GM12878 (cell line): ENCODE measurements around the gene INSRR. TPM values are rescaled to one million over a fixed set of nuclear protein-coding genes. Genes with fewer than 3 reads are reported as not detected.

Experiments used
- ATAC-seq: fragments of 200-7000 bp; cut with Tn5 transposase; 3 replicates; pipeline ENCODE4 v1.9.1; 2020; ENCODE audit warnings: mild to moderate bottlenecking, moderate library complexity
- BruUV-seq: library from RNA; stranded (reverse); fragments of 400-500 nt; replicated peaks from 2 replicates; lab custom pipeline; 2021; lab: Mats Ljungman, UMichigan
- CTCF ChIA-PET: fragments of 300-600 bp; sonication (Branson Sonifier 250); formaldehyde crosslinking; extraction: SDS; loops from one replicate; lab custom pipeline; 2021; ENCODE audit warnings: inconsistent platforms; lab: Yijun Ruan, JAX
- POLR2A ChIA-PET: fragments of 350-600 bp; formaldehyde crosslinking; extraction: SDS; loops from one replicate; lab custom pipeline; 2021; ENCODE audit warnings: inconsistent platforms; lab: Charles Lee
- RAD21 ChIA-PET: fragments of 300-600 bp; sonication (Branson Sonifier 250); formaldehyde crosslinking; loops from one replicate; lab custom pipeline; 2023; ENCODE audit warnings: antibody characterized with exemption; ENCODE audit not compliant: unreplicated experiment; lab: Charles Lee
- SMC1A ChIA-PET: fragments of 300-600 bp; sonication (Branson Sonifier 250); formaldehyde crosslinking; loops from one replicate; lab custom pipeline; 2023; ENCODE audit not compliant: unreplicated experiment, uncharacterized antibody; lab: Charles Lee
- DNase-seq: peaks from one replicate; pipeline ENCODE4 v3.0.0-alpha.2; 2011; ENCODE audit warnings: low read depth, low spot score
- FAIRE-seq: peaks from 3 replicates; lab custom pipeline; 2011; peaks lifted over from hg19 to GRCh38; lab: Jason Lieb, UNC
- H2AFZ ChIP-seq: 2 replicates; pipeline ENCODE4 v1.6.0; 2011; ENCODE audit warnings: low read depth, low read length, control low read depth; ENCODE audit not compliant: control insufficient read depth
- H3K27ac ChIP-seq: 2 replicates; pipeline ENCODE4 v1.5.1; 2011; ENCODE audit warnings: control low read depth; ENCODE audit not compliant: control insufficient read depth, insufficient read depth
- H3K27me3 ChIP-seq, 2 experiments: replicated peaks in 1 of 2; 2 replicates each; pipeline versions ENCODE4 v1.6.0 to v1.6.1; 2011; ENCODE audit warnings: low read length in 1 of 2; ENCODE audit not compliant: control insufficient read depth in 2 of 2, insufficient read depth in 2 of 2
- H3K36me3 ChIP-seq, 2 experiments: 2 replicates each; pipeline ENCODE4 v1.5.1; 2011; ENCODE audit warnings: low read length in 1 of 2; ENCODE audit not compliant: control insufficient read depth in 2 of 2, insufficient read depth in 2 of 2
- H3K4me1 ChIP-seq: 2 replicates; pipeline ENCODE4 v1.6.1; 2011; ENCODE audit warnings: mild to moderate bottlenecking, low read length, moderate library complexity, mixed read lengths; ENCODE audit not compliant: control insufficient read depth, insufficient read depth
- H3K4me2 ChIP-seq: 2 replicates; pipeline ENCODE4 v1.6.0; 2011; ENCODE audit warnings: control low read depth; ENCODE audit not compliant: control insufficient read depth, insufficient read depth
- H3K4me3 ChIP-seq: fragments of 200-600 bp; sonication (generic); 2 replicates; pipeline ENCODE4 v1.5.1; 2016
- H3K79me2 ChIP-seq: 2 replicates; pipeline ENCODE4 v1.6.0; 2011; ENCODE audit warnings: low read length; ENCODE audit not compliant: control insufficient read depth, insufficient read depth
- H3K9ac ChIP-seq: 2 replicates; pipeline ENCODE4 v1.8.0; 2011; ENCODE audit warnings: low read length, control low read depth, mixed read lengths; ENCODE audit not compliant: control insufficient read depth, insufficient read depth
- H3K9me3 ChIP-seq: replicated peaks from 3 replicates; pipeline ENCODE4 v1.5.1; 2011; ENCODE audit warnings: mild to moderate bottlenecking, low read length; ENCODE audit not compliant: control insufficient read depth, insufficient read depth
- H4K20me1 ChIP-seq: 2 replicates; pipeline ENCODE4 v1.6.0; 2011; ENCODE audit not compliant: control insufficient read depth, insufficient read depth
- CBX5 ChIP-seq: sonication (generic); IDR thresholded peaks from 2 replicates; pipeline ENCODE4 v1.6.1; 2016; ENCODE audit warnings: low read depth, moderate library complexity, mild to moderate bottlenecking, inconsistent platforms
- CHD1 ChIP-seq: IDR thresholded peaks from 2 replicates; pipeline ENCODE4 v1.6.1; 2012; ENCODE audit warnings: low read depth, low read length, improper control_type of control experiment
- CREM ChIP-seq: IDR thresholded peaks from 2 replicates; pipeline ENCODE4 v1.6.1; 2014; ENCODE audit warnings: antibody characterized with exemption, low read depth
- FOXK2 ChIP-seq: fragments of 450-650 bp; IDR thresholded peaks from 2 replicates; pipeline ENCODE4 v1.6.1; 2017; ENCODE audit warnings: mild to moderate bottlenecking, moderate library complexity
- HCFC1 ChIP-seq: fragments of 150-350 bp; IDR thresholded peaks from 2 replicates; pipeline ENCODE4 v1.6.1; 2014; ENCODE audit warnings: low read length
- NBN ChIP-seq: fragments of 450-650 bp; IDR thresholded peaks from 2 replicates; pipeline ENCODE4 v1.6.1; 2016
- NFIC ChIP-seq: IDR thresholded peaks from 2 replicates; pipeline ENCODE4 v1.6.1; 2012; ENCODE audit warnings: low read depth, mild to moderate bottlenecking, inconsistent platforms, low read length, moderate library complexity
- POU2F2 ChIP-seq: IDR thresholded peaks from 3 replicates; pipeline ENCODE4 v1.6.1; 2011; ENCODE audit warnings: low read depth, mild to moderate bottlenecking, low read length, borderline replicate concordance
- RAD21 ChIP-seq: IDR thresholded peaks from 2 replicates; pipeline ENCODE4 v1.6.1; 2011; ENCODE audit warnings: mild to moderate bottlenecking, low read depth, low read length, moderate library complexity; ENCODE audit not compliant: insufficient read depth
- SIN3A ChIP-seq: IDR thresholded peaks from 2 replicates; pipeline ENCODE4 v1.6.1; 2012; ENCODE audit warnings: low read depth, low read length, improper control_type of control experiment
- SREBF2 ChIP-seq: IDR thresholded peaks from 2 replicates; pipeline ENCODE4 v1.6.1; 2012; ENCODE audit warnings: mild to moderate bottlenecking, low read length
- SUZ12 ChIP-seq: fragments of 200-600 bp; sonication (generic); IDR thresholded peaks from one replicate; pipeline ENCODE4 v1.6.1; 2018; ENCODE audit warnings: antibody characterized with exemption, mild to moderate bottlenecking; ENCODE audit not compliant: unreplicated experiment
- WRNIP1 ChIP-seq: IDR thresholded peaks from 2 replicates; pipeline ENCODE4 v1.6.1; 2011; ENCODE audit warnings: low read depth, low read length, improper control_type of control experiment, borderline replicate concordance
- YY1 ChIP-seq: IDR thresholded peaks from 2 replicates; pipeline ENCODE4 v1.6.1; 2011; ENCODE audit warnings: low read depth, mild to moderate bottlenecking, low read length
- WGBS: methylation state at CpG from one replicate; pipeline ENCODE4 v1.1.6; 2016; ENCODE audit warnings: low lambda C conversion rate; ENCODE audit not compliant: insufficient replicate concordance, insufficient coverage; ENCODE audit errors: missing lambda C conversion rate; 5-methylcytosine and 5-hydroxymethylcytosine counted together
- in situ Hi-C: fragments of 300-500 bp; cut with MboI; formaldehyde crosslinking; loops from 9 replicates; pipeline ENCODE4 v1.14.3; 2018; ENCODE audit warnings: mixed read lengths
- intact Hi-C: fragments of 100-400 bp; cut with micrococcal nuclease; formaldehyde crosslinking; loops from one replicate; pipeline ENCODE4 v1.14.2; 2022; ENCODE audit not compliant: unreplicated experiment
- polyA plus RNA-seq, 11 experiments: library from polyadenylated mRNA; depleted of rRNA in 4 of 11; unstranded in 6 of 11; stranded (reverse) in 5 of 11; fragments of >200 nt; fragmentation: Nextera tagmentation in 4 of 11; fragmentation: Illumina TruSeq in 1 of 11; extraction: Ambion mirVana in 4 of 11; extraction: Trizol in 1 of 11; gene quantifications; 1 replicate in 1 of 11; 2 replicates in 10 of 11; pipeline versions ENCODE4 v1.2.1 to v1.2.3, GENCODE V29; 2011 to 2016; ENCODE audit warnings: inconsistent platforms in 2 of 11, missing spikeins in 2 of 11, low read depth in 1 of 11
- total RNA-seq, 4 experiments: library from RNA; depleted of rRNA in 3 of 4; stranded (reverse); fragments of >200 nt in 3 of 4; fragmentation: Illumina TruSeq in 1 of 4; extraction: Trizol in 1 of 4; gene quantifications; 2 replicates each; pipeline versions ENCODE4 v1.2.1 to v1.2.3, GENCODE V29; 2013 to 2021
- TF ChIP-seq, protein P1 (sequence below): IDR thresholded peaks from 2 replicates; pipeline ENCODE4 v1.6.1; 2012; ENCODE audit warnings: improper control_type of control experiment, low read depth, low read length; ENCODE audit not compliant: insufficient replicate concordance
- TF ChIP-seq, protein P2 (sequence below), 3 experiments: IDR thresholded peaks in 2 of 3; conservative IDR thresholded peaks in 1 of 3; 2 replicates each; pipeline ENCODE4 v1.5.1; 2011; ENCODE audit warnings: low read depth in 3 of 3, low read length in 3 of 3, mild to moderate bottlenecking in 3 of 3, control low read depth in 2 of 3, moderate library complexity in 2 of 3, inconsistent platforms in 1 of 3, mixed read lengths in 1 of 3; ENCODE audit not compliant: control insufficient read depth in 2 of 3, insufficient read depth in 1 of 3; ENCODE audit errors: extremely low read depth in 1 of 3

The INSRR gene
- total and polyA plus RNA-seq, 10 of the 15 experiments (the other 5 are each of a cell fraction or from before 2014, with no cell fraction given) = 0.01 TPM; not detected in 9

DNA sequence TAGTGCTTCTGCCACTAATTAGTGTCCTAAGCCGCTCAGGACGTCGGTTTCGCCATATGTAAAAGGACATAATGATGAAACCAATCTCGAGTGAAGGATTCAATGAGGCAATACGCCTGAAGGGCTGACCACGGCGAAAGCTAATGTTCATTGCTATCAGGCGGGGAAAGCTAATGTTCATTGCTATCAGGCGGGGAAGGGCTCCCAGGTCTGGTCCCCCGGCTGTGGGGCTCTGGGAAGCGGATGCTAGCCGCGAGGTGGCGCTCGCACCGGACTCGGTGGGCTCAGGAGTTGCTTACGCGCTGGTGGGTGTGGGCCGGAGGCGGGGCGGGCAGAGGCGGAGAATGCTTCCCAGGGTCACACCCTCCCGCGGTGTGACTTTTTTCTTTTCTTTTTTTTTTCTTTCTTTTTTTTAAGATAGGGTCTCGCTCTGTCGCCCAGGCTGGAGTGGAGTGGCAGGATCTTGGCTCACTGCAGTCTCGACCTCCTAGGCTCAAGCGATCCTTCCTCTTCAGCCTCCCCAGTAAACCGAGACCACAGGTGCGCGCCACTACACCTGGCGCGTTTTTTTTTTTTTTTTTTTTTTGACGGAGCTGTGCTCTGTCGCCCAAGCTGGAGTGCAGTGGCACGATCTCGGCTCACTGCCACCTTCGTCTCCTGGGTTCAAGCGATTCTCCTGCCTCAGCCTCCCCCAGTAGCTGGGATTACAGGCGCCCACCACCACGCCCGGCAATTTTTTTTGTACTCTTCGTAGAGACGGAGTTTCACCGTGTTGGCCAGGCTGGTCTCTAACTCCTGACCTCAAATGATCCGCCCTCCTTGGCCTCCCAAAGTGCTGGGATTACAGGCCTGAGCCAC lies 33.5 kb upstream of the INSRR start:
- Histone ChIP-seq H3K9me3 (no peaks in the 10 kb centered on the region), H3K79me2 (no peaks in the 10 kb centered on the region), H3K4me3 (no peak overlapping the region), H3K27me3 (peaks cover 5 to 11% of the 10 kb centered on the region in 2 experiments), H3K9ac (no peak overlapping the region), H3K4me1 (no peaks in the 10 kb centered on the region), H3K27ac (no peak overlapping the region), H3K4me2 (peak overlapping the region; percentile 39; the same call in 1 of the 2 replicates), H3K36me3 (no peaks in the 10 kb centered on the region), H2AFZ (peak overlapping the region; percentile 10; the same call in 1 of the 2 replicates), H4K20me1 (no peaks in the 10 kb centered on the region)
- POLR2A ChIA-PET = interaction anchor here (0.6 kb wide), 2 partner anchors 83 to 124 kb away, joined by 4 to 5 read pairs; no protein-coding TSS in a partner anchor
- 10% methylated on average over 34 of the region's 48 CpGs for WGBS
- DNase-seq (no peak), FAIRE-seq (peak; percentile 79), ATAC-seq (peak; percentile 95)
- CTCF ChIA-PET = interaction anchor here (0.6 to 5.7 kb wide), 31 partner anchors 9 to 272 kb away, joined by 3 to 97 read pairs (median 5); partner anchors contain the start of genes ISG20L2, METTL25B and NTRK1
- RAD21 ChIA-PET = interaction anchor here (1.0 to 7.1 kb wide), 5 partner anchors 18 to 165 kb away, joined by 3 to 46 read pairs (median 27); partner anchors contain the start of genes ISG20L2, METTL25B and NTRK1
- no TSS peak for BruUV-seq
- intact Hi-C loops = loop anchor here (1.0 kb wide), 2 partner anchors 36 to 69 kb away; no protein-coding TSS in a partner anchor
- in situ Hi-C loops = no loop called here
- SMC1A ChIA-PET = interaction anchor here (1.1 to 5.2 kb wide), 4 partner anchors 31 to 182 kb away, joined by 5 to 50 read pairs (median 6); partner anchors contain the start of genes ISG20L2 and METTL25B
- no peak for TF ChIP-seq CHD1
- TF ChIP-seq NBN = peak; percentile 32; the same call in 1 of the 2 replicates
- TF ChIP-seq YY1 = peak; percentile 56; the same call in 1 of the 2 replicates
- no peak for TF ChIP-seq NFIC
- peak; percentile 38; the same call in 1 of the 2 replicates for TF ChIP-seq RAD21
- TF ChIP-seq HCFC1 = no peak
- no peak for TF ChIP-seq FOXK2
- no peak for TF ChIP-seq CBX5
- TF ChIP-seq, protein P1, sequence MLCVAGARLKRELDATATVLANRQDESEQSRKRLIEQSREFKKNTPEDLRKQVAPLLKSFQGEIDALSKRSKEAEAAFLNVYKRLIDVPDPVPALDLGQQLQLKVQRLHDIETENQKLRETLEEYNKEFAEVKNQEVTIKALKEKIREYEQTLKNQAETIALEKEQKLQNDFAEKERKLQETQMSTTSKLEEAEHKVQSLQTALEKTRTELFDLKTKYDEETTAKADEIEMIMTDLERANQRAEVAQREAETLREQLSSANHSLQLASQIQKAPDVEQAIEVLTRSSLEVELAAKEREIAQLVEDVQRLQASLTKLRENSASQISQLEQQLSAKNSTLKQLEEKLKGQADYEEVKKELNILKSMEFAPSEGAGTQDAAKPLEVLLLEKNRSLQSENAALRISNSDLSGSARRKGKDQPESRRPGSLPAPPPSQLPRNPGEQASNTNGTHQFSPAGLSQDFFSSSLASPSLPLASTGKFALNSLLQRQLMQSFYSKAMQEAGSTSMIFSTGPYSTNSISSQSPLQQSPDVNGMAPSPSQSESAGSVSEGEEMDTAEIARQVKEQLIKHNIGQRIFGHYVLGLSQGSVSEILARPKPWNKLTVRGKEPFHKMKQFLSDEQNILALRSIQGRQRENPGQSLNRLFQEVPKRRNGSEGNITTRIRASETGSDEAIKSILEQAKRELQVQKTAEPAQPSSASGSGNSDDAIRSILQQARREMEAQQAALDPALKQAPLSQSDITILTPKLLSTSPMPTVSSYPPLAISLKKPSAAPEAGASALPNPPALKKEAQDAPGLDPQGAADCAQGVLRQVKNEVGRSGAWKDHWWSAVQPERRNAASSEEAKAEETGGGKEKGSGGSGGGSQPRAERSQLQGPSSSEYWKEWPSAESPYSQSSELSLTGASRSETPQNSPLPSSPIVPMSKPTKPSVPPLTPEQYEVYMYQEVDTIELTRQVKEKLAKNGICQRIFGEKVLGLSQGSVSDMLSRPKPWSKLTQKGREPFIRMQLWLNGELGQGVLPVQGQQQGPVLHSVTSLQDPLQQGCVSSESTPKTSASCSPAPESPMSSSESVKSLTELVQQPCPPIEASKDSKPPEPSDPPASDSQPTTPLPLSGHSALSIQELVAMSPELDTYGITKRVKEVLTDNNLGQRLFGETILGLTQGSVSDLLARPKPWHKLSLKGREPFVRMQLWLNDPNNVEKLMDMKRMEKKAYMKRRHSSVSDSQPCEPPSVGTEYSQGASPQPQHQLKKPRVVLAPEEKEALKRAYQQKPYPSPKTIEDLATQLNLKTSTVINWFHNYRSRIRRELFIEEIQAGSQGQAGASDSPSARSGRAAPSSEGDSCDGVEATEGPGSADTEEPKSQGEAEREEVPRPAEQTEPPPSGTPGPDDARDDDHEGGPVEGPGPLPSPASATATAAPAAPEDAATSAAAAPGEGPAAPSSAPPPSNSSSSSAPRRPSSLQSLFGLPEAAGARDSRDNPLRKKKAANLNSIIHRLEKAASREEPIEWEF = no peak
- TF ChIP-seq, protein P2, sequence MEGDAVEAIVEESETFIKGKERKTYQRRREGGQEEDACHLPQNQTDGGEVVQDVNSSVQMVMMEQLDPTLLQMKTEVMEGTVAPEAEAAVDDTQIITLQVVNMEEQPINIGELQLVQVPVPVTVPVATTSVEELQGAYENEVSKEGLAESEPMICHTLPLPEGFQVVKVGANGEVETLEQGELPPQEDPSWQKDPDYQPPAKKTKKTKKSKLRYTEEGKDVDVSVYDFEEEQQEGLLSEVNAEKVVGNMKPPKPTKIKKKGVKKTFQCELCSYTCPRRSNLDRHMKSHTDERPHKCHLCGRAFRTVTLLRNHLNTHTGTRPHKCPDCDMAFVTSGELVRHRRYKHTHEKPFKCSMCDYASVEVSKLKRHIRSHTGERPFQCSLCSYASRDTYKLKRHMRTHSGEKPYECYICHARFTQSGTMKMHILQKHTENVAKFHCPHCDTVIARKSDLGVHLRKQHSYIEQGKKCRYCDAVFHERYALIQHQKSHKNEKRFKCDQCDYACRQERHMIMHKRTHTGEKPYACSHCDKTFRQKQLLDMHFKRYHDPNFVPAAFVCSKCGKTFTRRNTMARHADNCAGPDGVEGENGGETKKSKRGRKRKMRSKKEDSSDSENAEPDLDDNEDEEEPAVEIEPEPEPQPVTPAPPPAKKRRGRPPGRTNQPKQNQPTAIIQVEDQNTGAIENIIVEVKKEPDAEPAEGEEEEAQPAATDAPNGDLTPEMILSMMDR (IDR thresholded peaks at IDR 0.05 in 2 of 3, conservative IDR thresholded peaks at IDR 0.05 in 1 of 3; ENCODE audit: control insufficient read depth in 2 of 3, extremely low read depth in 1 of 3, insufficient read depth in 1 of 3, low read depth in 3 of 3, low read length in 3 of 3) = peak; percentile 63 to 87 (median 68)
- TF ChIP-seq SIN3A = no peak
- TF ChIP-seq WRNIP1 = no peak
- 0 out of 2 replicates have a peak, but pooled peaks have one; percentile 24 for TF ChIP-seq CREM
- TF ChIP-seq POU2F2 = no peak
- no peak for TF ChIP-seq SUZ12
- no peak for TF ChIP-seq SREBF2
